ENCODE data around the gene ALX1. TPM values are rescaled to one million over a fixed set of nuclear protein-coding genes. Genes with fewer than 3 reads are reported as not detected.

The ALX1 gene
- total and polyA plus RNA-seq, 5 donors = not detected

Other genes with a start within 250 kb of the ALX1 start
- under 1 TPM in 1 of 4 donors, not detected in 3; 0.85 TPM for gene TSPAN19, start 243.9 kb upstream of the ALX1 start, total RNA-seq
- 0.07 TPM for gene TSPAN19, start 243.9 kb upstream of the ALX1 start, polyA plus RNA-seq
- under 1 TPM; 0.17 to 0.48 (median 0.46) TPM for gene LRRIQ1, start 243.9 kb upstream of the ALX1 start, total RNA-seq
- gene LRRIQ1, start 243.9 kb upstream of the ALX1 start, polyA plus RNA-seq = 0.07 TPM